ENCODE results near the gene SPPL3.

The SPPL3 gene

DNA sequence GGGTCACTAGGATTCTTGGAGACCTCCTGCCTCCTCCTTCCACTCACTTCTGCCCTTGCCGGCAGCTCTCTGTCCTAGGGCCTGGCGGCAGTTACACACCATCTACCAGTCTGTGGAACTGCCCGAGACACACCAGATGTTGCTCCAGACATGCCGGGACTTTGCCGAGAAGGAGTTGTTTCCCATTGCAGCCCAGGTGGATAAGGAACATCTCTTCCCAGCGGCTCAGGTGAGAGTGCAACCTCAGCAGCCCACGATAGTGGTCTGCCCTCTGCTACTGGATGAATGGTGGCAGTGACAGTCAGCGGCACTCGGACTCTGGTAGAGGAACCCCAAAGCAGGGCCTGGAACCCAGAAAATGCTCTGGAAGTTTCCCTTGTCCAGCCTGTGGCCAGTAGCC, 177.2 kb downstream of the SPPL3 start:
- ATAC-seq: no peak
- no peak for TF ChIP-seq BACH2 (CRISPR knock-in tag; IDR thresholded peaks at IDR 0.05; ENCODE audit: borderline replicate concordance)
- TF ChIP-seq, protein P1, sequence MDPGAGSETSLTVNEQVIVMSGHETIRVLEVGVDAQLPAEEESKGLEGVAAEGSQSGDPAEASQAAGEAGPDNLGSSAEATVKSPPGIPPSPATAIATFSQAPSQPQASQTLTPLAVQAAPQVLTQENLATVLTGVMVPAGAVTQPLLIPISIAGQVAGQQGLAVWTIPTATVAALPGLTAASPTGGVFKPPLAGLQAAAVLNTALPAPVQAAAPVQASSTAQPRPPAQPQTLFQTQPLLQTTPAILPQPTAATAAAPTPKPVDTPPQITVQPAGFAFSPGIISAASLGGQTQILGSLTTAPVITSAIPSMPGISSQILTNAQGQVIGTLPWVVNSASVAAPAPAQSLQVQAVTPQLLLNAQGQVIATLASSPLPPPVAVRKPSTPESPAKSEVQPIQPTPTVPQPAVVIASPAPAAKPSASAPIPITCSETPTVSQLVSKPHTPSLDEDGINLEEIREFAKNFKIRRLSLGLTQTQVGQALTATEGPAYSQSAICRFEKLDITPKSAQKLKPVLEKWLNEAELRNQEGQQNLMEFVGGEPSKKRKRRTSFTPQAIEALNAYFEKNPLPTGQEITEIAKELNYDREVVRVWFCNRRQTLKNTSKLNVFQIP (CRISPR knock-in tag; IDR thresholded peaks at IDR 0.05; ENCODE audit: borderline replicate concordance, low read depth): no peak
- no peak for TF ChIP-seq ZNF70 (CRISPR knock-in tag; IDR thresholded peaks at IDR 0.05)
- no peak for TF ChIP-seq ARNTL (CRISPR knock-in tag; IDR thresholded peaks at IDR 0.05; ENCODE audit: borderline replicate concordance, low read depth)
- TF ChIP-seq, protein P2, sequence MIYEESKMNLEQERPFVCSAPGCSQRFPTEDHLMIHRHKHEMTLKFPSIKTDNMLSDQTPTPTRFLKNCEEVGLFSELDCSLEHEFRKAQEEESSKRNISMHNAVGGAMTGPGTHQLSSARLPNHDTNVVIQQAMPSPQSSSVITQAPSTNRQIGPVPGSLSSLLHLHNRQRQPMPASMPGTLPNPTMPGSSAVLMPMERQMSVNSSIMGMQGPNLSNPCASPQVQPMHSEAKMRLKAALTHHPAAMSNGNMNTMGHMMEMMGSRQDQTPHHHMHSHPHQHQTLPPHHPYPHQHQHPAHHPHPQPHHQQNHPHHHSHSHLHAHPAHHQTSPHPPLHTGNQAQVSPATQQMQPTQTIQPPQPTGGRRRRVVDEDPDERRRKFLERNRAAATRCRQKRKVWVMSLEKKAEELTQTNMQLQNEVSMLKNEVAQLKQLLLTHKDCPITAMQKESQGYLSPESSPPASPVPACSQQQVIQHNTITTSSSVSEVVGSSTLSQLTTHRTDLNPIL (CRISPR knock-in tag; IDR thresholded peaks at IDR 0.05; ENCODE audit: low read depth): no peak
- no peak for TF ChIP-seq CSRNP3 (CRISPR knock-in tag; IDR thresholded peaks at IDR 0.05)
- TF ChIP-seq ZNF8 (CRISPR knock-in tag; IDR thresholded peaks at IDR 0.05): no peak
- TF ChIP-seq GLIS3 (CRISPR knock-in tag; IDR thresholded peaks at IDR 0.05): no peak
- no peak for TF ChIP-seq ZFP30 (CRISPR knock-in tag; IDR thresholded peaks at IDR 0.05)
- TF ChIP-seq ISL1 (CRISPR knock-in tag; IDR thresholded peaks at IDR 0.05): no peak
- no peak for TF ChIP-seq RARB (CRISPR knock-in tag; IDR thresholded peaks at IDR 0.05)
- TF ChIP-seq PATZ1 (CRISPR knock-in tag; IDR thresholded peaks at IDR 0.05; ENCODE audit: borderline replicate concordance): no peak
- TF ChIP-seq TSHZ2 (CRISPR knock-in tag; IDR thresholded peaks at IDR 0.05): no peak
- TF ChIP-seq ZNF565 (CRISPR knock-in tag; conservative IDR thresholded peaks at IDR 0.05; ENCODE audit: low read depth): no peak
- no peak for TF ChIP-seq ESRRG (CRISPR knock-in tag; IDR thresholded peaks at IDR 0.05)

DNA sequence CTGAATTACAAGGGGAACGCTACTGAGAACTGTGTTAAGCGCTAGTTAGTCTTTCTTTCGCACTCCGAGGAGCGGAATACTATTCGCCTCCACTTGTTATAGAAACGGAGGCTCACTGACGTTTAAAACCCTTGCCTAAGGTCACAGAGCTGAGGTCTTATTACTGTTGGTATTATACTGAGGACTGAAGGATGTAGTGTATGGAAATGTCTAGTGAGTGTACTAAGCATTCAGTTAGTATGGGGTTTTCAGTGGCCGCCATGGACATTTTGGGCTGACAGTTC, 177.7 kb downstream of the SPPL3 start:
- no peak for TF ChIP-seq RARB (CRISPR knock-in tag; IDR thresholded peaks at IDR 0.05)
- no peak for ATAC-seq

DNA sequence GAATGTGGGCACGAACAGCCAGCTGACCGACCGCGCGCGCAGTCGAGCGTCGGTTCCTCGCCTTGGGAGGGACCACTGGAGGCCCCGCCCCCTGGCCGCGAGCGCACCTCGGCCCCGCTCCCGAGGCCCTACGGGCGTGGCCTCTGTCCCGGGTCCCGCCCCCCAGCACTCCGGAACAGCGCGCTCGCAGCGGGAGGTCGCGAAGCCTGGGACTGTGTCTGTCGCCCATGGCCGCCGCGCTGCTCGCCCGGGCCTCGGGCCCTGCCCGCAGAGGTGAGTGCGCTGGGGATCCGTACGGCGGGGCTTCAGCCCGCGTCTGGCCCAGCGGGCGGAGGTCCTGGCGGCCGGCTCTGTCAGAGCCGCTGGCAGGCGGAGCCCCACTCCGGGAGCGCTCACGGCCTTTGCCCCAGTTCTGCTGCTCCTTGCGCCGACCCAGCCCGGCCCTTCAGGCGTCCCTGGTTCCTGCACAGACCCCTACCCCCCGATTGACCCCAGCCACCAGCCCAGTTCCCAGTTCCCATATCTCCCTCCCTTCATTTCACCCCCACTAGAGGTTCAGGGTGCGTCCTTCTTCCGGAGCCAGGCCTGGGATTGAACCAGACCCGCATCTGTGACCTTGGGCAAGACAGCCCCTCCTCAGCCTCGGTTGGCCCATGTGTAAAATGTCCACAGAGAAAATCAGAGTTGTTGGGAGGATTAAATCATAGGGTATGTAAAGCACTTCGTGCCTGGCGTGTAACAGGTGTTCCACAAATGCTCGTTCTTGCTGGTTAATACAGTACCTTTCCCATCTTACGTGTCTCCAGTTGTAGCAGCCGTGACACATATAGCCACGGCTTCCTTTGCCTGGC, 178.3 kb downstream of the SPPL3 start, which contains the start of gene ACADS:
Gene ACADS, plus strand, starts transcription at position 168 of the 851 bp plus-strand sequence. Its CDS starts 60 bp downstream, at position 228.
- peak; percentile 99 for ATAC-seq
- TF ChIP-seq, protein P2 (CRISPR knock-in tag; IDR thresholded peaks at IDR 0.05; ENCODE audit: low read depth): no peak
- TF ChIP-seq ESRRG (CRISPR knock-in tag; IDR thresholded peaks at IDR 0.05) (no peak), ZNF8 (CRISPR knock-in tag; IDR thresholded peaks at IDR 0.05) (no peak), ISL1 (CRISPR knock-in tag; IDR thresholded peaks at IDR 0.05) (no peak), OSR1 (CRISPR knock-in tag; IDR thresholded peaks at IDR 0.05) (no peak), ZFP3 (CRISPR knock-in tag; IDR thresholded peaks at IDR 0.05) (no peak), ZNF565 (CRISPR knock-in tag; conservative IDR thresholded peaks at IDR 0.05; ENCODE audit: low read depth) (no peak), SNAI2 (CRISPR knock-in tag; IDR thresholded peaks at IDR 0.05) (no peak), ZNF70 (CRISPR knock-in tag; IDR thresholded peaks at IDR 0.05) (no peak), BACH2 (CRISPR knock-in tag; IDR thresholded peaks at IDR 0.05; ENCODE audit: borderline replicate concordance) (no peak), TCF4 (CRISPR knock-in tag; IDR thresholded peaks at IDR 0.05; ENCODE audit: borderline replicate concordance) (no peak), RARB (CRISPR knock-in tag; IDR thresholded peaks at IDR 0.05) (no peak), TOX (CRISPR knock-in tag; IDR thresholded peaks at IDR 0.05; ENCODE audit: borderline replicate concordance) (no peak), CSRNP3 (CRISPR knock-in tag; IDR thresholded peaks at IDR 0.05) (no peak)
- TF ChIP-seq, protein P1 (CRISPR knock-in tag; IDR thresholded peaks at IDR 0.05; ENCODE audit: borderline replicate concordance, low read depth): no peak

All from SK-N-SH treated with all-trans-retinoic acid at 6 μM for 48 hours (cell line).